Prostate gland (tissue), 2 donors: ENCODE data around the gene MED20. TPM values are rescaled to one million over a fixed set of nuclear protein-coding genes. Genes with fewer than 3 reads are reported as not detected.

ENCODE experiments used
- DNase-seq: peaks from one replicate; pipeline ENCODE4 v3.0.0-alpha.2; 2019; ENCODE audit warnings: low spot score
- H3K27ac ChIP-seq, 2 donors: fragments of 200-600 bp; sonication (generic); 2 replicates each; pipeline ENCODE4 v1.5.1; 2017 to 2019
- H3K27me3 ChIP-seq: fragments of 200-600 bp; sonication (generic); replicated peaks from 2 replicates; pipeline ENCODE4 v1.5.1; 2019; ENCODE audit not compliant: insufficient read depth
- H3K36me3 ChIP-seq, 2 donors: fragments of 200-600 bp; sonication (generic); 1 replicate in 1 of 2; 2 replicates in 1 of 2; pipeline versions ENCODE4 v1.5.1 to v1.8.1; 2017 to 2019
- H3K4me1 ChIP-seq: fragments of 200-600 bp; sonication (generic); replicated peaks from 2 replicates; pipeline ENCODE4 v1.5.1; 2019
- H3K4me3 ChIP-seq, 2 donors: fragments of 200-600 bp; sonication (generic); 2 replicates each; pipeline ENCODE4 v1.5.1; 2017 to 2019
- H3K9me3 ChIP-seq: fragments of 200-600 bp; sonication (generic); 2 replicates; pipeline ENCODE4 v1.5.1; 2017
- CTCF ChIP-seq, 4 experiments: fragments of 200-600 bp in 2 of 4; fragments of 450-650 bp in 2 of 4; sonication (generic) in 2 of 4; IDR thresholded peaks; 1 replicate in 3 of 4; 2 replicates in 1 of 4; pipeline ENCODE4 v1.5.1; 2016 to 2019; ENCODE audit warnings: antibody characterized with exemption in 4 of 4, mild to moderate bottlenecking in 2 of 4, moderate library complexity in 2 of 4
- POLR2A ChIP-seq: fragments of 450-650 bp; IDR thresholded peaks from one replicate; pipeline ENCODE4 v1.6.1; 2016; ENCODE audit warnings: antibody characterized with exemption, mild to moderate bottlenecking
- POLR2AphosphoS5 ChIP-seq: sonication (generic); formaldehyde crosslinking; IDR thresholded peaks from one replicate; pipeline ENCODE4 v1.6.1; 2017; ENCODE audit warnings: antibody characterized with exemption
- WGBS: methylation state at CpG from one replicate; pipeline ENCODE4 v1.1.5; 2018; 5-methylcytosine and 5-hydroxymethylcytosine counted together
- intact Hi-C: fragments of 100-400 bp; cut with DNase I; formaldehyde crosslinking; loops from one replicate; pipeline ENCODE4 v1.14.2; 2022
- total RNA-seq, 2 donors: library from RNA; depleted of rRNA; stranded (reverse); fragments of >200 nt; gene quantifications; one replicate each; pipeline ENCODE4 v1.1.0, GENCODE V29; 2016

The MED20 gene
- total RNA-seq, 2 donors from 2014 or later: 20.2 to 25.5 TPM

- Histone ChIP-seq H3K4me1 (no peaks in the 10 kb centered on the region), H3K9me3 (no peaks in the 10 kb centered on the region), H3K27me3 (no peaks in the 10 kb centered on the region), H3K36me3 (peaks cover 14 to 22% of the 10 kb centered on the region in 2 donors), H3K4me3 (no peak overlapping the region), H3K27ac (no peak overlapping the region)
- DNase-seq: no peak
- TF ChIP-seq POLR2AphosphoS5 (no peak), CTCF (IDR thresholded peaks at IDR 0.05) (no peak), POLR2A (no peak)
- 92% methylated on average over 6 of the region's 6 CpGs for WGBS
- intact Hi-C loops: loop anchor here (10.0 kb wide), 1 partner anchor 295 kb away; no protein-coding TSS in a partner anchor
These were observed 9.0 kb upstream of the MED20 start for GRCh38 chr6:41929924-41930323.

GRCh38 chr6:41927253-41927652 is 6.3 kb upstream of the MED20 start:
- Histone ChIP-seq H3K9me3 (no peaks in the 10 kb centered on the region), H3K4me3 (no peak overlapping the region), H3K4me1 (peaks cover under 1% of the 10 kb centered on the region), H3K36me3 (peaks cover 4 to 13% of the 10 kb centered on the region in 2 donors), H3K27ac (no peak overlapping the region), H3K27me3 (no peaks in the 10 kb centered on the region)
- WGBS: 89% methylated on average over 6 of the region's 6 CpGs
- DNase-seq: no peak
- intact Hi-C loops: loop anchor here (10.0 kb wide), 1 partner anchor 298 kb away; no protein-coding TSS in a partner anchor
- TF ChIP-seq CTCF (IDR thresholded peaks at IDR 0.05): no peak
- TF ChIP-seq POLR2A: no peak

- TF ChIP-seq CTCF (IDR thresholded peaks at IDR 0.05) (no peak), POLR2AphosphoS5 (no peak), POLR2A (no peak)
- no peak for DNase-seq
- H3K4me1 ChIP-seq: peaks cover 8% of the 10 kb centered on the region
These were observed 1.2 kb upstream of the MED20 start for GRCh38 chr6:41922154-41922553.

GRCh38 chr6:41921712-41921998 is 716 bp upstream of the MED20 start:
- under 1% methylated on average over 20 of the region's 20 CpGs for WGBS
- H3K4me1 ChIP-seq: peaks cover 8% of the 10 kb centered on the region
- DNase-seq: peak; percentile 17
- no peaks in the 10 kb centered on the region for H3K36me3 ChIP-seq
- no peaks in the 10 kb centered on the region for H3K9me3 ChIP-seq
- H3K27me3 ChIP-seq: no peaks in the 10 kb centered on the region
- H3K27ac ChIP-seq: peak overlapping the region; percentile 97 to 98
- TF ChIP-seq POLR2AphosphoS5: no peak
- TF ChIP-seq POLR2A: no peak
- TF ChIP-seq CTCF (IDR thresholded peaks at IDR 0.05): no peak
- H3K4me3 ChIP-seq: peak overlapping the region; percentile 67 to 83
- intact Hi-C loops: loop anchor here (2.0 to 10.0 kb wide), 3 partner anchors 123 to 303 kb away; partner anchors contain the start of gene TOMM6

More at GRCh38 chr6:41922154-41922553, 1.2 kb upstream of the MED20 start:
- intact Hi-C loops: loop anchor here (5.0 to 10.0 kb wide), 2 partner anchors 135 to 303 kb away; partner anchors contain the start of gene TOMM6
- Histone ChIP-seq H3K9me3 (no peaks in the 10 kb centered on the region), H3K36me3 (no peaks in the 10 kb centered on the region), H3K4me3 (peak overlapping the region; percentile 67 to 83), H3K27me3 (no peaks in the 10 kb centered on the region), H3K27ac (no peak overlapping the region)
- WGBS: 4% methylated on average over 7 of the region's 7 CpGs

- DNase-seq: no peak
- no peak overlapping the region for H3K27ac ChIP-seq
- H3K9me3 ChIP-seq: no peaks in the 10 kb centered on the region
- no peaks in the 10 kb centered on the region for H3K36me3 ChIP-seq
- WGBS: 67% methylated on average over 4 of the region's 4 CpGs
- no peak overlapping the region for H3K4me3 ChIP-seq
- peaks cover 8% of the 10 kb centered on the region for H3K4me1 ChIP-seq
- TF ChIP-seq POLR2AphosphoS5 (no peak), POLR2A (no peak), CTCF (IDR thresholded peaks at IDR 0.05) (no peak)
- no peaks in the 10 kb centered on the region for H3K27me3 ChIP-seq
- intact Hi-C loops: no loop called here
These were observed 3.4 kb downstream of the MED20 start for GRCh38 chr6:41917528-41917927.
